IMR-90 (cell line): ENCODE data around the gene OPHN1. TPM values are rescaled to one million over a fixed set of nuclear protein-coding genes. Genes with fewer than 3 reads are reported as not detected.

Source experiments
- ATAC-seq: fragments of 200-7000 bp; cut with Tn5 transposase; 2 replicates; pipeline ENCODE4 v1.9.1; 2020; ENCODE audit warnings: low read depth, mild to moderate bottlenecking, moderate library complexity
- BruUV-seq: library from RNA; stranded (reverse); fragments of 400-500 nt; replicated peaks from 2 replicates; lab custom pipeline; 2021; lab: Mats Ljungman, UMichigan
- CTCF ChIA-PET: fragments of 300-600 bp; formaldehyde crosslinking; extraction: SDS; loops from one replicate; lab custom pipeline; 2021; ENCODE audit warnings: antibody characterized with exemption; lab: Yijun Ruan, JAX
- POLR2A ChIA-PET: fragments of 300-600 bp; sonication (Branson Sonifier 250); formaldehyde crosslinking; loops from one replicate; lab custom pipeline; 2022; ENCODE audit warnings: antibody characterized with exemption; ENCODE audit not compliant: unreplicated experiment; lab: Charles Lee
- DNase-seq: peaks from one replicate; pipeline ENCODE4 v3.0.0; 2013
- H2AFZ ChIP-seq: replicated peaks from 2 replicates; pipeline ENCODE3; 2013; ENCODE audit warnings: low read length, mild to moderate bottlenecking; ENCODE audit not compliant: poor library complexity
- H2AK5ac ChIP-seq: 2 replicates; pipeline ENCODE4 v1.6.1; 2013; ENCODE audit warnings: low read depth, low read length, inconsistent platforms
- H2AK9ac ChIP-seq: replicated peaks from 2 replicates; pipeline ENCODE3; 2013; ENCODE audit warnings: mild to moderate bottlenecking, low read depth, low read length, moderate library complexity; ENCODE audit not compliant: poor library complexity
- H2BK120ac ChIP-seq: 2 replicates; pipeline ENCODE4 v1.6.1; 2013; ENCODE audit warnings: low read depth, low read length, inconsistent platforms
- H2BK15ac ChIP-seq: 3 replicates; pipeline ENCODE4 v1.6.1; 2013; ENCODE audit warnings: low read depth, low read length, inconsistent platforms
- H2BK20ac ChIP-seq: 2 replicates; pipeline ENCODE4 v1.6.1; 2013; ENCODE audit warnings: low read depth, mild to moderate bottlenecking, inconsistent platforms, low read length, moderate library complexity
- H2BK5ac ChIP-seq: 2 replicates; pipeline ENCODE4 v1.6.1; 2013; ENCODE audit warnings: mild to moderate bottlenecking, low read depth, low read length, inconsistent platforms; ENCODE audit not compliant: poor library complexity, severe bottlenecking
- H3K14ac ChIP-seq: replicated peaks from 2 replicates; pipeline ENCODE4 v1.6.1; 2013; ENCODE audit warnings: low read depth, low read length, inconsistent platforms
- H3K18ac ChIP-seq: 2 replicates; pipeline ENCODE4 v1.6.1; 2013; ENCODE audit warnings: low read depth, low read length, control low read depth
- H3K23ac ChIP-seq: 2 replicates; pipeline ENCODE4 v1.6.1; 2013; ENCODE audit warnings: low read depth, low read length, inconsistent platforms
- H3K27ac ChIP-seq: 2 replicates; pipeline ENCODE4 v1.5.1; 2013; ENCODE audit warnings: mild to moderate bottlenecking, control low read depth, low read length; ENCODE audit not compliant: insufficient read depth
- H3K27me3 ChIP-seq: 2 replicates; pipeline ENCODE4 v1.6.1; 2013; ENCODE audit warnings: low read length; ENCODE audit not compliant: control insufficient read depth, insufficient read depth
- H3K36me3 ChIP-seq: 2 replicates; pipeline ENCODE4 v1.6.1; 2013; ENCODE audit warnings: low read length, mixed read lengths; ENCODE audit not compliant: control insufficient read depth, insufficient read depth
- H3K4ac ChIP-seq: 2 replicates; pipeline ENCODE4 v1.6.1; 2013; ENCODE audit warnings: low read depth, low read length, inconsistent platforms
- H3K4me1 ChIP-seq: 2 replicates; pipeline ENCODE4 v1.6.1; 2013; ENCODE audit warnings: low read length, mixed read lengths; ENCODE audit not compliant: control insufficient read depth, insufficient read depth
- H3K4me2 ChIP-seq: 2 replicates; pipeline ENCODE4 v1.6.1; 2013; ENCODE audit warnings: low read depth, mild to moderate bottlenecking, control low read depth, low read length, moderate library complexity
- H3K4me3 ChIP-seq: 2 replicates; pipeline ENCODE4 v1.5.1; 2013; ENCODE audit warnings: low read depth, mild to moderate bottlenecking, control low read depth, low read length, moderate library complexity; ENCODE audit not compliant: insufficient read depth
- H3K56ac ChIP-seq: 2 replicates; pipeline ENCODE4 v1.6.1; 2013; ENCODE audit warnings: low read length, inconsistent platforms; ENCODE audit not compliant: insufficient read depth; ENCODE audit errors: extremely low read depth
- H3K79me1 ChIP-seq, 2 experiments: 2 replicates each; pipeline ENCODE4 v1.6.1; 2013; ENCODE audit warnings: low read length in 2 of 2, inconsistent platforms in 1 of 2, low read depth in 1 of 2
- H3K9ac ChIP-seq: 2 replicates; pipeline ENCODE4 v1.6.1; 2013; ENCODE audit warnings: low read depth, low read length, control low read depth
- H3K9me1 ChIP-seq: 2 replicates; pipeline ENCODE4 v1.6.1; 2013; ENCODE audit warnings: low read length, inconsistent platforms; ENCODE audit not compliant: insufficient read depth
- H3K9me3 ChIP-seq: 2 replicates; pipeline ENCODE4 v1.6.1; 2013; ENCODE audit warnings: low read length; ENCODE audit not compliant: control insufficient read depth, insufficient read depth
- H4K20me1 ChIP-seq: 2 replicates; pipeline ENCODE4 v1.6.1; 2013; ENCODE audit warnings: low read length, inconsistent platforms; ENCODE audit not compliant: insufficient read depth
- H4K5ac ChIP-seq: 2 replicates; pipeline ENCODE4 v1.6.1; 2013; ENCODE audit warnings: mild to moderate bottlenecking, low read depth, low read length, control low read depth
- H4K8ac ChIP-seq, 2 experiments: 2 replicates each; pipeline ENCODE4 v1.6.1; 2013; ENCODE audit warnings: low read depth in 2 of 2, low read length in 2 of 2, control low read depth in 1 of 2, inconsistent platforms in 1 of 2
- H4K91ac ChIP-seq: 2 replicates; pipeline ENCODE4 v1.6.1; 2013; ENCODE audit warnings: low read depth, low read length, inconsistent platforms; ENCODE audit not compliant: insufficient read depth
- BHLHE40 ChIP-seq: fragments of 150-350 bp; IDR thresholded peaks from 2 replicates; pipeline ENCODE4 v1.6.1; 2016; ENCODE audit warnings: mild to moderate bottlenecking, low read depth, low read length
- CEBPB ChIP-seq: IDR thresholded peaks from 2 replicates; pipeline ENCODE4 v1.6.1; 2012; ENCODE audit warnings: low read depth, low read length, improper control_type of control experiment
- CHD1 ChIP-seq: IDR thresholded peaks from 2 replicates; pipeline ENCODE4 v1.6.1; 2012; ENCODE audit warnings: low read depth, low read length, improper control_type of control experiment
- CTCF ChIP-seq: conservative IDR thresholded peaks from 2 replicates; pipeline ENCODE4 v1.5.1; 2012; ENCODE audit warnings: mild to moderate bottlenecking, low read depth, low read length, improper control_type of control experiment
- ELK1 ChIP-seq: fragments of 150-350 bp; IDR thresholded peaks from 2 replicates; pipeline ENCODE4 v1.6.1; 2016; ENCODE audit warnings: low read depth, mild to moderate bottlenecking, low read length, moderate library complexity, borderline replicate concordance
- FOS ChIP-seq: fragments of 150-350 bp; IDR thresholded peaks from 2 replicates; pipeline ENCODE4 v1.6.1; 2016; ENCODE audit warnings: low read depth, low read length
- MAFK ChIP-seq: IDR thresholded peaks from 2 replicates; pipeline ENCODE4 v1.6.1; 2012; ENCODE audit warnings: low read depth, low read length, improper control_type of control experiment
- MAZ ChIP-seq: IDR thresholded peaks from 2 replicates; pipeline ENCODE4 v1.6.1; 2012; ENCODE audit warnings: low read depth, mild to moderate bottlenecking, low read length, improper control_type of control experiment, moderate library complexity, borderline replicate concordance
- MXI1 ChIP-seq: IDR thresholded peaks from 2 replicates; pipeline ENCODE4 v1.6.1; 2012; ENCODE audit warnings: low read depth, mild to moderate bottlenecking, low read length, moderate library complexity, borderline replicate concordance
- NFE2L2 ChIP-seq: fragments of 150-350 bp; IDR thresholded peaks from 2 replicates; pipeline ENCODE4 v1.6.1; 2016; ENCODE audit warnings: low read depth, mild to moderate bottlenecking, low read length
- POLR2A ChIP-seq: IDR thresholded peaks from 2 replicates; pipeline ENCODE4 v1.6.1; 2012; ENCODE audit warnings: mild to moderate bottlenecking, low read depth, low read length
- RAD21 ChIP-seq: IDR thresholded peaks from 2 replicates; pipeline ENCODE4 v1.6.1; 2012; ENCODE audit warnings: low read length, improper control_type of control experiment
- RCOR1 ChIP-seq: IDR thresholded peaks from 2 replicates; pipeline ENCODE4 v1.6.1; 2012; ENCODE audit warnings: mild to moderate bottlenecking, low read length, improper control_type of control experiment; ENCODE audit not compliant: insufficient replicate concordance
- RFX5 ChIP-seq: IDR thresholded peaks from 2 replicates; pipeline ENCODE4 v1.8.0; 2012; ENCODE audit warnings: low read depth, mild to moderate bottlenecking, low read length, moderate library complexity
- WGBS, 2 experiments: methylation state at CpG; one replicate each; pipeline versions ENCODE4 v1.1.5 to v1.1.7; 2013; ENCODE audit warnings: missing lambda C conversion rate in 2 of 2; ENCODE audit not compliant: insufficient read length in 1 of 2; ENCODE audit errors: extremely low coverage in 2 of 2; 5-methylcytosine and 5-hydroxymethylcytosine counted together
- dilution Hi-C: fragments of 300-500 bp; cut with HindIII; formaldehyde crosslinking; loops from one replicate; pipeline ENCODE4 v1.14.3; 2018; ENCODE audit warnings: low sequenced_read_pairs; ENCODE audit not compliant: unreplicated experiment
- in situ Hi-C: fragments of 300-500 bp; cut with MboI; formaldehyde crosslinking; loops from 3 replicates; pipeline ENCODE4 v1.14.3; 2019; ENCODE audit warnings: low sequenced_read_pairs, inconsistent platforms, mixed read lengths
- intact Hi-C: fragments of 100-400 bp; cut with micrococcal nuclease; formaldehyde crosslinking; loops from 2 replicates; pipeline ENCODE4 v1.10.0; 2022
- polyA plus RNA-seq, 3 experiments: library from polyadenylated mRNA; depleted of rRNA; stranded (reverse); fragments of >200 nt; gene quantifications; 2 replicates each; pipeline ENCODE4 v1.2.3, GENCODE V29; 2012; ENCODE audit warnings: low replicate concordance in 1 of 3
- total RNA-seq: library from RNA; depleted of rRNA; stranded (reverse); fragments of >200 nt; gene quantifications from 2 replicates; pipeline ENCODE4 v1.2.3, GENCODE V29; 2012
- TF ChIP-seq, protein P1 (sequence below): fragments of 150-350 bp; IDR thresholded peaks from 2 replicates; pipeline ENCODE4 v1.6.1; 2017; ENCODE audit warnings: mild to moderate bottlenecking, antibody characterized with exemption, low read length, low read depth

The OPHN1 gene
- total and polyA plus RNA-seq, 2 of the 4 experiments (the other 2 are of a cell fraction) = 4.0 to 13.1 TPM

DNA sequence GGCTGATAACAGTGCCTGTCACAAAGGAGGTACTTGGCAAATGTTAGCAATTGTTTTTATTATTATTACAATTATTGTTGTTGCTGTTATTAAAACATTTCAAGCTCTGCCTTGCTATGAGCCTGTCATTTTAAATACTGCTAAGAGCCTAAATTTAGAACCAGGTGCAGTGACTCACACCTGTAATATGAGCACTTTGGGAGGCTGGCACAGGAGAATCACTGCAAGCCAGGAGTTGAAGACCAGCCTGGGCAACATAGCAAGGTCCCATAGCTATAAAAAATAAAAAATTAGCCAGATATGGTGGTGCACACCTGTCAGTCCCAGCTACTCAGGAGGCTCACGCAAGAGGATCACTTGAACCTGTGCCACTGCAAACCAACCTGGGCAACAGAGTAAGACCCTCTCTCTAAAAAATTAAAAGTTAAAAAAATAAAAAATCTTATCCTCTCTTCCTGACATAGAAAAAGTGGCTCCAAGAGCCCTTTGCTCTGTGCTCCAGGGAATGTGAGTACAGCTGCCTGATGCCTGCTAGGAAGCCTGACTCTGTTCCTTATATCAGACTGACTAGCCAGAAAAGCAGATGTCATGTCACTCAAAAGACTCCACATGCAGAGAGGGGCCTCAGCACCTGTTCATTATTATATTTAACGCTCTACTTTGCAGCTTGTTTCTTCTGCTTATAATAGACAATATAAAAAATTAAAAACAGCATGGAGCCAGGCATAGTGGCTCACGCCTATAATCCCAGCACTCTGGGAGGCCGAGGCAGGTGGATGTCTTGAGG lies 234.0 kb downstream of the OPHN1 start:
- Histone ChIP-seq H2AK5ac (no peak overlapping the region), H3K9me3 (no peaks in the 10 kb centered on the region), H3K14ac (no peak overlapping the region), H3K18ac (no peak overlapping the region), H3K9me1 (no peaks in the 10 kb centered on the region), H4K20me1 (no peaks in the 10 kb centered on the region), H2AFZ (no peak overlapping the region), H4K5ac (no peak overlapping the region), H3K56ac (no peak overlapping the region), H3K23ac (no peak overlapping the region), H2AK9ac (no peak overlapping the region), H3K4me3 (no peak overlapping the region), H4K8ac (no peak overlapping the region), H3K9ac (no peak overlapping the region), H2BK20ac (no peak overlapping the region), H3K4ac (no peak overlapping the region), H4K91ac (no peak overlapping the region), H3K36me3 (0 out of 2 replicates have a peak, but pooled peaks cover 1% of the 10 kb centered on the region), H2BK5ac (no peak overlapping the region), H3K27me3 (no peaks in the 10 kb centered on the region; the same call in 1 of the 2 replicates), H2BK15ac (no peak overlapping the region), H3K4me2 (no peak overlapping the region), H3K27ac (no peak overlapping the region), H3K4me1 (no peaks in the 10 kb centered on the region), H3K79me1 (no peaks in the 10 kb centered on the region), H2BK120ac (no peak overlapping the region)
- intact Hi-C loops = loop anchor here (5.0 kb wide), 3 partner anchors 513 to 1188 kb away; no protein-coding TSS in a partner anchor
- DNase-seq = no peak
- in situ Hi-C loops = loop anchor here (5.0 to 25.0 kb wide), 4 partner anchors 268 to 1188 kb away; partner anchors contain the start of gene YIPF6
- no CpG with 5 or more reads among the region's 4 CpGs for WGBS, 2 experiments
- ChIA-PET CTCF (interaction anchor here (0.8 kb wide), 1 partner anchor 13 kb away, joined by 3 read pairs; no protein-coding TSS in a partner anchor), POLR2A (interaction anchor here (0.6 kb wide), 1 partner anchor 531 kb away, joined by 5 read pairs; no protein-coding TSS in a partner anchor)
- dilution Hi-C loops = no loop called here
- ATAC-seq = no peak
- no TSS peak for BruUV-seq
- TF ChIP-seq BHLHE40 (no peak), MAFK (no peak), ELK1 (no peak), CHD1 (no peak), RCOR1 (no peak), CEBPB (no peak), FOS (no peak), RFX5 (no peak), CTCF (no peak), RAD21 (no peak), MAZ (no peak), MXI1 (no peak), NFE2L2 (no peak), POLR2A (no peak)
- TF ChIP-seq, protein P1, sequence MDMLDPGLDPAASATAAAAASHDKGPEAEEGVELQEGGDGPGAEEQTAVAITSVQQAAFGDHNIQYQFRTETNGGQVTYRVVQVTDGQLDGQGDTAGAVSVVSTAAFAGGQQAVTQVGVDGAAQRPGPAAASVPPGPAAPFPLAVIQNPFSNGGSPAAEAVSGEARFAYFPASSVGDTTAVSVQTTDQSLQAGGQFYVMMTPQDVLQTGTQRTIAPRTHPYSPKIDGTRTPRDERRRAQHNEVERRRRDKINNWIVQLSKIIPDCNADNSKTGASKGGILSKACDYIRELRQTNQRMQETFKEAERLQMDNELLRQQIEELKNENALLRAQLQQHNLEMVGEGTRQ = no peak
